Measurements from ENCODE around the gene MPP7.

GRCh38 chr10:28311104-28311503 is 8.2 kb upstream of the MPP7 start:
- TF ChIP-seq POLR2A (IDR thresholded peaks at IDR 0.05) = no peak
- no peak for TF ChIP-seq CTCF (IDR thresholded peaks at IDR 0.05)
